GM18508 (cell line): ENCODE results near the gene SRPK1.
"Not testable (repeated sequence)": the region's sequence is repeated elsewhere in the genome, so short reads cannot be mapped to it uniquely, and the experiment has no call there.

Source experiments
- ATAC-seq: cut with Tn5 transposase; IDR thresholded peaks from one replicate; pipeline ENCODE4 v1.9.1; 2021; ENCODE audit warnings: moderate number of reproducible peaks; ENCODE audit not compliant: insufficient read depth, unreplicated experiment

Gene SRPK1

GRCh38 chr6:35920793-35921732 is at the start of gene SRPK1:
SRPK1 (minus strand) TSS chr6:35921098; CDS start chr6:35921056, 42 bp downstream.
- ATAC-seq, result no peak

- no peak for ATAC-seq
These were observed 49.3 kb upstream of the SRPK1 start for GRCh38 chr6:35970181-35970580.

- no peak for ATAC-seq
These were observed 48.7 kb upstream of the SRPK1 start for GRCh38 chr6:35969646-35970045.

- ATAC-seq, result no peak
These were observed 47.9 kb upstream of the SRPK1 start for GRCh38 chr6:35968821-35969220.

- no peak for ATAC-seq
These were observed 46.3 kb upstream of the SRPK1 start for GRCh38 chr6:35967076-35967774.

GRCh38 chr6:35962779-35963560 is 42.1 kb upstream of the SRPK1 start:
- no peak for ATAC-seq

- ATAC-seq, result no peak
These were observed 39.3 kb upstream of the SRPK1 start for GRCh38 chr6:35960187-35960586.

- no peak for ATAC-seq
These were observed 35.1 kb upstream of the SRPK1 start for GRCh38 chr6:35955970-35956369.

GRCh38 chr6:35955521-35955920 is 34.6 kb upstream of the SRPK1 start:
- no peak for ATAC-seq

GRCh38 chr6:35955071-35955470 is 34.2 kb upstream of the SRPK1 start:
- no peak for ATAC-seq

- no peak for ATAC-seq
These were observed 33.4 kb upstream of the SRPK1 start for GRCh38 chr6:35954333-35954732.

GRCh38 chr6:35948725-35949124 is 27.8 kb upstream of the SRPK1 start:
- ATAC-seq, result no peak

- ATAC-seq, result no peak
These were observed 24.7 kb upstream of the SRPK1 start for GRCh38 chr6:35945650-35946025.

- no peak for ATAC-seq
These were observed 22.5 kb upstream of the SRPK1 start for GRCh38 chr6:35943390-35943789.

GRCh38 chr6:35942355-35942754 is 21.5 kb upstream of the SRPK1 start:
- ATAC-seq, result no peak

GRCh38 chr6:35941170-35941569 is 20.3 kb upstream of the SRPK1 start:
- ATAC-seq, result not testable (repeated sequence)

- ATAC-seq, result not testable (repeated sequence)
These were observed 19.1 kb upstream of the SRPK1 start for GRCh38 chr6:35940014-35940413.

GRCh38 chr6:35939259-35939658 is 18.4 kb upstream of the SRPK1 start:
- not testable (repeated sequence) for ATAC-seq

GRCh38 chr6:35936681-35937359 is 15.9 kb upstream of the SRPK1 start:
- no peak for ATAC-seq

- no peak for ATAC-seq
These were observed 14.6 kb upstream of the SRPK1 start for GRCh38 chr6:35935469-35935868.
